H1 (cell line): Measurements from ENCODE around the gene ATP6AP1. TPM values are rescaled to one million over a fixed set of nuclear protein-coding genes. Genes with fewer than 3 reads are reported as not detected.

Experiments
- CTCF ChIA-PET: fragments of 300-600 bp; sonication (Branson Sonifier 250); formaldehyde crosslinking; loops from one replicate; lab custom pipeline; 2021; ENCODE audit not compliant: partially characterized antibody; lab: Charles Lee
- POLR2A ChIA-PET: fragments of 300-600 bp; sonication (Branson Sonifier 250); formaldehyde crosslinking; loops from one replicate; lab custom pipeline; 2021; ENCODE audit warnings: inconsistent platforms; ENCODE audit not compliant: partially characterized antibody; lab: Charles Lee
- DNase-seq, 2 experiments: peaks; one replicate each; pipeline versions ENCODE4 v3.0.0 to v3.0.0-alpha.2; 2010 to 2022; ENCODE audit warnings: low spot score in 2 of 2, low read depth in 1 of 2, mixed read lengths in 1 of 2
- FAIRE-seq: peaks from 2 replicates; lab custom pipeline; 2011; peaks lifted over from hg19 to GRCh38; lab: Jason Lieb, UNC
- H2AFZ ChIP-seq: 2 replicates; pipeline ENCODE4 v1.8.1; 2012; ENCODE audit warnings: low read length, inconsistent platforms
- H2AK5ac ChIP-seq: 2 replicates; pipeline ENCODE4 v1.6.1; 2013; ENCODE audit warnings: low read depth, low read length
- H2BK120ac ChIP-seq: replicated peaks from 2 replicates; pipeline ENCODE3; 2013; ENCODE audit warnings: low read depth, low read length, inconsistent platforms
- H2BK12ac ChIP-seq: 2 replicates; pipeline ENCODE4 v1.6.1; 2013; ENCODE audit warnings: low read depth, low read length
- H2BK15ac ChIP-seq: 2 replicates; pipeline ENCODE4 v1.6.1; 2013; ENCODE audit warnings: low read length
- H2BK20ac ChIP-seq: 2 replicates; pipeline ENCODE4 v1.6.1; 2013; ENCODE audit warnings: low read length
- H2BK5ac ChIP-seq: 2 replicates; pipeline ENCODE4 v1.6.1; 2013; ENCODE audit warnings: low read depth, low read length
- H3K14ac ChIP-seq: 2 replicates; pipeline ENCODE4 v1.6.1; 2013; ENCODE audit warnings: inconsistent platforms; ENCODE audit not compliant: insufficient read length
- H3K18ac ChIP-seq: 2 replicates; pipeline ENCODE4 v1.6.1; 2013; ENCODE audit warnings: low read length; ENCODE audit errors: extremely low read depth
- H3K23ac ChIP-seq: 2 replicates; pipeline ENCODE4 v1.6.1; 2013; ENCODE audit warnings: inconsistent platforms; ENCODE audit not compliant: insufficient read length
- H3K23me2 ChIP-seq: 2 replicates; pipeline ENCODE4 v1.6.1; 2013; ENCODE audit warnings: low read depth, low read length
- H3K27ac ChIP-seq: 2 replicates; pipeline ENCODE4 v1.6.1; 2011; ENCODE audit warnings: low read depth, low read length, inconsistent platforms
- H3K27me3 ChIP-seq, 4 experiments: replicated peaks in 1 of 4; 1 replicate in 1 of 4; 2 replicates in 3 of 4; pipeline versions ENCODE4 v1.6.1 to v1.8.1; 2011 to 2013; ENCODE audit warnings: low read length in 3 of 4, mild to moderate bottlenecking in 3 of 4, inconsistent platforms in 2 of 4, mixed read lengths in 2 of 4, moderate library complexity in 1 of 4; ENCODE audit not compliant: control insufficient read depth in 3 of 4, insufficient read depth in 3 of 4; ENCODE audit errors: extremely low read depth in 1 of 4
- H3K36me3 ChIP-seq, 4 experiments: 2 replicates each; pipeline versions ENCODE4 v1.6.1 to v1.8.1; 2011 to 2013; ENCODE audit warnings: mild to moderate bottlenecking in 4 of 4, low read length in 3 of 4, moderate library complexity in 2 of 4, control low read depth in 1 of 4, inconsistent platforms in 1 of 4; ENCODE audit not compliant: insufficient read depth in 4 of 4, control insufficient read depth in 2 of 4
- H3K4ac ChIP-seq: replicated peaks from 2 replicates; pipeline ENCODE3; 2013; ENCODE audit warnings: low read length, low read depth, mixed read lengths, inconsistent platforms; ENCODE audit not compliant: insufficient read length
- H3K4me1 ChIP-seq, 4 experiments: replicated peaks in 1 of 4; 1 replicate in 1 of 4; 2 replicates in 3 of 4; pipeline versions ENCODE4 v1.6.1 to v1.8.1; 2011 to 2013; ENCODE audit warnings: low read length in 3 of 4, inconsistent platforms in 2 of 4, mixed read lengths in 1 of 4; ENCODE audit not compliant: insufficient read depth in 4 of 4, control insufficient read depth in 3 of 4
- H3K4me2 ChIP-seq, 2 experiments: 2 replicates each; pipeline versions ENCODE4 v1.6.1 to v1.8.1; 2011 to 2013; ENCODE audit warnings: low read depth in 2 of 2, low read length in 2 of 2, control low read depth in 1 of 2, inconsistent platforms in 1 of 2, mild to moderate bottlenecking in 1 of 2; ENCODE audit not compliant: insufficient read depth in 1 of 2
- H3K4me3 ChIP-seq, 4 experiments: fragments of 200-600, 300-600 bp in 1 of 4; sonication (generic), shearing (Covaris generic), sonication (Bioruptor Twin) in 1 of 4; 2 replicates each; pipeline versions ENCODE4 v1.5.1 to v1.8.1; 2011 to 2016; ENCODE audit warnings: low read length in 4 of 4, low read depth in 3 of 4, control low read depth in 2 of 4, inconsistent platforms in 2 of 4, mild to moderate bottlenecking in 2 of 4, mixed read lengths in 1 of 4, moderate library complexity in 1 of 4; ENCODE audit not compliant: insufficient read depth in 2 of 4; ENCODE audit errors: extremely low read depth in 1 of 4
- H3K56ac ChIP-seq: replicated peaks from 2 replicates; pipeline ENCODE3; 2013; ENCODE audit warnings: low read depth, mild to moderate bottlenecking, mixed read lengths, low read length, inconsistent platforms; ENCODE audit not compliant: insufficient read length
- H3K79me1 ChIP-seq: 2 replicates; pipeline ENCODE4 v1.6.1; 2013; ENCODE audit warnings: low read depth, low read length, control low read depth
- H3K79me2 ChIP-seq, 2 experiments: 2 replicates each; pipeline versions ENCODE4 v1.6.1 to v1.8.1; 2012 to 2013; ENCODE audit warnings: low read length in 2 of 2, mild to moderate bottlenecking in 2 of 2, inconsistent platforms in 1 of 2; ENCODE audit not compliant: insufficient read depth in 2 of 2, control insufficient read depth in 1 of 2
- H3K9ac ChIP-seq, 4 experiments: replicated peaks in 1 of 4; 1 replicate in 1 of 4; 2 replicates in 3 of 4; pipeline versions ENCODE4 v1.6.1 to v1.8.1; 2011 to 2013; ENCODE audit warnings: low read depth in 3 of 4, low read length in 3 of 4, control low read depth in 2 of 4, mild to moderate bottlenecking in 2 of 4, moderate library complexity in 2 of 4, inconsistent platforms in 1 of 4; ENCODE audit errors: extremely low read depth in 1 of 4
- H3K9me3 ChIP-seq, 2 experiments: 2 replicates each; pipeline versions ENCODE4 v1.6.1 to v1.8.1; 2012 to 2013; ENCODE audit warnings: mild to moderate bottlenecking in 2 of 2, moderate library complexity in 2 of 2, control low read depth in 1 of 2, inconsistent platforms in 1 of 2, low read depth in 1 of 2, low read length in 1 of 2, mixed read lengths in 1 of 2; ENCODE audit not compliant: insufficient read depth in 2 of 2
- H4K20me1 ChIP-seq, 2 experiments: replicated peaks in 1 of 2; 2 replicates each; pipeline versions ENCODE3 to v1.8.1; 2011 to 2013; ENCODE audit warnings: inconsistent platforms in 2 of 2, low read length in 2 of 2, mild to moderate bottlenecking in 1 of 2; ENCODE audit not compliant: insufficient read depth in 2 of 2, control insufficient read depth in 1 of 2
- H4K5ac ChIP-seq: 2 replicates; pipeline ENCODE4 v1.6.1; 2013; ENCODE audit warnings: low read length, low read depth, mixed read lengths, inconsistent platforms; ENCODE audit not compliant: insufficient read length
- H4K8ac ChIP-seq: 2 replicates; pipeline ENCODE4 v1.8.0; 2013; ENCODE audit warnings: mild to moderate bottlenecking, moderate library complexity, low read length, inconsistent platforms; ENCODE audit not compliant: insufficient read depth; ENCODE audit errors: extremely low read depth
- H4K91ac ChIP-seq: replicated peaks from 2 replicates; pipeline ENCODE3; 2013; ENCODE audit warnings: low read length, mixed read lengths, inconsistent platforms; ENCODE audit not compliant: insufficient read length
- ASH2L ChIP-seq: fragments of 200-600, 300-600 bp; sonication (generic); IDR thresholded peaks from one replicate; pipeline ENCODE4 v1.7.1; 2017; ENCODE audit warnings: low read length
- BACH1 ChIP-seq: IDR thresholded peaks from 2 replicates; pipeline ENCODE4 v1.6.1; 2012; ENCODE audit warnings: low read length, improper control_type of control experiment
- CEBPB ChIP-seq: IDR thresholded peaks from 2 replicates; pipeline ENCODE4 v1.6.1; 2012; ENCODE audit warnings: low read depth, low read length
- FOSL1 ChIP-seq: IDR thresholded peaks from 2 replicates; pipeline ENCODE4 v1.6.1; 2011; ENCODE audit warnings: mild to moderate bottlenecking, low read depth, low read length, moderate library complexity; ENCODE audit not compliant: insufficient read depth
- HDAC6 ChIP-seq: IDR thresholded peaks from one replicate; pipeline ENCODE4 v1.7.1; 2012; ENCODE audit warnings: low read depth, mild to moderate bottlenecking, inconsistent platforms, low read length, moderate library complexity
- KDM5A ChIP-seq: fragments of 200-600 bp; IDR thresholded peaks from 2 replicates; pipeline ENCODE4 v1.7.1; 2012; ENCODE audit warnings: mild to moderate bottlenecking, low read length, inconsistent platforms, mixed read lengths
- POU5F1 ChIP-seq: IDR thresholded peaks from 2 replicates; pipeline ENCODE4 v1.6.1; 2011; ENCODE audit warnings: low read depth, mild to moderate bottlenecking, low read length, moderate library complexity
- SP2 ChIP-seq: IDR thresholded peaks from 2 replicates; pipeline ENCODE4 v1.6.1; 2012; ENCODE audit warnings: mild to moderate bottlenecking, low read length, inconsistent platforms
- TBP ChIP-seq: IDR thresholded peaks from 2 replicates; pipeline ENCODE4 v1.6.1; 2011; ENCODE audit warnings: low read depth, low read length, improper control_type of control experiment
- WGBS, 2 experiments: shearing (Covaris generic) in 1 of 2; methylation state at CpG; one replicate each; pipeline versions ENCODE4 v1.1.6 to v1.1.7; 2013 to 2015; ENCODE audit warnings: low lambda C conversion rate in 2 of 2, mixed read lengths in 2 of 2, inconsistent platforms in 1 of 2, low coverage in 1 of 2, missing lambda C conversion rate in 1 of 2; ENCODE audit not compliant: insufficient replicate concordance in 2 of 2, insufficient coverage in 1 of 2, insufficient read length in 1 of 2; ENCODE audit errors: extremely low coverage in 1 of 2, missing lambda C conversion rate in 1 of 2; 5-methylcytosine and 5-hydroxymethylcytosine counted together
- polyA plus RNA-seq, 7 experiments: library from polyadenylated mRNA; depleted of rRNA in 3 of 7; stranded (reverse) in 5 of 7; unstranded in 2 of 7; fragments of >200 nt in 5 of 7; fragments of 200-250 nt in 2 of 7; gene quantifications; 1 replicate in 5 of 7; 2 replicates in 1 of 7; 4 replicates in 1 of 7; pipeline versions ENCODE4 v1.2.1 to v1.2.3, GENCODE V29; 2011 to 2013; ENCODE audit warnings: missing spikeins in 2 of 7, mixed read lengths in 2 of 7
- total RNA-seq: library from RNA; stranded (reverse); fragmentation: NEBNext Ultra II Directional; extraction: Animal tissue kit (Norgen Biotek cat#: 25700); gene quantifications from 2 replicates; pipeline ENCODE4 v1.2.1, GENCODE V29; 2021

The ATP6AP1 gene
- total and polyA plus RNA-seq, 2 of the 8 experiments (the other 6 are each of a cell fraction or from before 2014, with no cell fraction given), result 44.6 to 80.8 TPM

DNA sequence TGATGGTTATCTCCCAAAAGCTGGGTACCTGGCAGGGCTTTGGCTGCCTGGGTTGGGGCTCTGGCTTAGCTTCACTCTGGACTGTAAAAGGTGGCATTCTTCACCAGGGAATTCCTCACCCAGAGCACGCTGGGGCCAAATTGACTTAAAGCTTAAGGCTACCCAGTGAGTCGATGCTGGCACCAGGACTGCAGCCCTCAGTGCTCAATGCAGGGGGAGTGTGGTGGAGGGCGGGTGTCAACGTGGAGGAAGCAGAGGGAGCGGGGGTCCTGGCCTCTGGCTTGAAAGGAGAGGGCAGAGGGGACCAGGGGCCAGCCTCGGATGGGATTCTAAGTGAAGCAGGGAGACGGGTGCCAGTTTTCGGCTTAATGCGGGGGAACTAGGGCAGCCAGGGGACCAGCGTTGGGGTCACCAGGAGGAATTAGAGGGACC is 15.0 kb downstream of the ATP6AP1 start:
- no peak overlapping the region for H2BK120ac ChIP-seq
- no peak overlapping the region; a peak in 1 of 7 replicates for H3K9ac ChIP-seq
- POLR2A ChIA-PET, result interaction anchor here (1.2 to 2.9 kb wide), 6 partner anchors 9 to 46 kb away, joined by 5 to 9 read pairs (median 6); partner anchors contain the start of genes ATP6AP1 and RPL10
- no peak for DNase-seq
- CTCF ChIA-PET, result interaction anchor here (0.6 to 1.5 kb wide), 5 partner anchors 11 to 97 kb away, joined by 3 to 4 read pairs (median 3); no protein-coding TSS in a partner anchor
- no peak overlapping the region for H2BK5ac ChIP-seq
- H3K14ac ChIP-seq, result no peak overlapping the region
- no peak overlapping the region for H2AK5ac ChIP-seq
- no peak overlapping the region for H4K8ac ChIP-seq
- H3K4me1 ChIP-seq, result peaks cover 0 to 4% (median 0%) of the 10 kb centered on the region in 4 experiments; a peak in 2 of 7 replicates
- H3K4me2 ChIP-seq, result peak overlapping the region; percentile 47 to 72
- H2AFZ ChIP-seq, result no peak overlapping the region
- peaks cover 3% of the 10 kb centered on the region; the same call in 1 of the 2 replicates for H3K23me2 ChIP-seq
- FAIRE-seq, result no peak
- H2BK12ac ChIP-seq, result no peak overlapping the region
- peaks cover 0 to 9% of the 10 kb centered on the region in 2 experiments for H4K20me1 ChIP-seq
- TF ChIP-seq HDAC6 (no peak), POU5F1 (no peak), KDM5A (no peak), CEBPB (no peak), TBP (no peak), FOSL1 (no peak), SP2 (no peak), BACH1 (no peak), ASH2L (no peak)
- no peak overlapping the region for H3K23ac ChIP-seq
- H4K5ac ChIP-seq, result no peak overlapping the region
- H3K27ac ChIP-seq, result no peak overlapping the region
- H3K79me2 ChIP-seq, result peaks cover 0 to 6% of the 10 kb centered on the region in 2 experiments; a peak in 2 of 4 replicates
- H3K9me3 ChIP-seq, result no peaks in the 10 kb centered on the region
- H4K91ac ChIP-seq, result no peak overlapping the region
- no peaks in the 10 kb centered on the region; the same call in 1 of the 2 replicates for H3K79me1 ChIP-seq
- no peaks in the 10 kb centered on the region for H3K27me3 ChIP-seq
- H2BK15ac ChIP-seq, result no peak overlapping the region
- no peak overlapping the region for H3K56ac ChIP-seq
- no peak overlapping the region for H2BK20ac ChIP-seq
- peak overlapping the region in 3 of 4 experiments; percentile 10 to 71 (median 57); a peak in 5 of 8 replicates for H3K4me3 ChIP-seq
- H3K18ac ChIP-seq, result no peak overlapping the region; the same call in 1 of the 2 replicates
- no peak overlapping the region for H3K4ac ChIP-seq
- H3K36me3 ChIP-seq, result peaks cover 0 to 27% (median 13%) of the 10 kb centered on the region in 4 experiments; a peak in 5 of 8 replicates
- WGBS, 2 experiments, result 54% methylated on average over 2 of the region's 10 CpGs; no CpG with 5 or more reads in 1 of the 2 experiments
